Measurements from ENCODE around the gene SLC12A5.

Gene SLC12A5

DNA sequence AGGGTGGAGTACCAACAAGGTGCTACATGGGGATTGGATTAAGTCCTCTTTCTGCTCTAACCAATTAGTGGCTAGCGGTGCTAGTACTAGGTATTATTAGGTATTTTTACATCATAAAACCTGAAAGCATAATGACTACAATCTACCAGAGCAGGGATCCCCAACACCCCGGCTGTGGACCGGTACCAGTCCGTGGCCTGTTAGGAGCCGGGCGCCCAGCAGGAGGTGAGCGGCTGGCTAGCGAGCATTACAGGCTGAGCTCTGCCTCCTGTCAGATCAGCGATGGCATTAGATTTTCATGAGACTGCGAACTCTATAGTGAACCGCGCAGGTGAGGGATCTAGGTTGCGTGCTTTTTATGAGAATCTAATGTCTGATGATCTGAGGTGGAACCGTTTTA is 80.0 kb downstream of the SLC12A5 start:
- H4K91ac ChIP-seq (ENCODE audit: low read depth, low read length): no peak overlapping the region
- no peak overlapping the region for H3K14ac ChIP-seq (ENCODE audit: low read length)
- no peak overlapping the region for H3K4me2 ChIP-seq (ENCODE audit: low read length)
- no peaks in the 10 kb centered on the region for H3K36me3 ChIP-seq (ENCODE audit: control insufficient read depth in 1 of 2, insufficient read depth in 2 of 2, low read length in 2 of 2)
- H3K4me3 ChIP-seq (ENCODE audit: low read depth, low read length): no peak overlapping the region
- no peak overlapping the region for H3K9ac ChIP-seq (ENCODE audit: low read length)
- H4K12ac ChIP-seq (ENCODE audit: low read depth, low read length): no peak overlapping the region
- H3K4ac ChIP-seq (ENCODE audit: low read depth, low read length): no peak overlapping the region
- H3K4me1 ChIP-seq (ENCODE audit: control insufficient read depth in 1 of 2, insufficient read depth in 2 of 2, low read length in 2 of 2): no peaks in the 10 kb centered on the region
- no peaks in the 10 kb centered on the region for H3K79me1 ChIP-seq (ENCODE audit: low read length)
- no peak overlapping the region for H2AK5ac ChIP-seq (ENCODE audit: low read length)
- DNase-seq: no peak
- H2AFZ ChIP-seq (ENCODE audit: insufficient read depth, low read length, poor library complexity): no peak overlapping the region
- H3K27ac ChIP-seq (ENCODE audit: low read depth, low read length): no peak overlapping the region
- H3K23ac ChIP-seq (ENCODE audit: low read length): no peak overlapping the region
- no peaks in the 10 kb centered on the region for H3K27me3 ChIP-seq (ENCODE audit: insufficient read depth, low read length)
- peaks cover 4% of the 10 kb centered on the region for H3K9me3 ChIP-seq (ENCODE audit: insufficient read depth, low read depth, low read length)
- no peak overlapping the region for H2BK5ac ChIP-seq (ENCODE audit: low read depth, low read length, poor library complexity)
- no peak overlapping the region for H4K8ac ChIP-seq (ENCODE audit: low read depth, low read length)
- H3K18ac ChIP-seq (ENCODE audit: low read length): no peak overlapping the region
- H3K79me2 ChIP-seq (ENCODE audit: control insufficient read depth, insufficient read depth, low read length, poor library complexity): no peaks in the 10 kb centered on the region
- WGBS (ENCODE audit: extremely low coverage, insufficient coverage, insufficient read length): no CpG with 5 or more reads among the region's 14 CpGs
- H2BK120ac ChIP-seq (ENCODE audit: insufficient read depth, low read length, poor library complexity): no peak overlapping the region
- H2BK12ac ChIP-seq (ENCODE audit: low read length): no peak overlapping the region

Data from trophoblast cell (in vitro differentiated cells and primary cell).